ENCODE measurements around the gene SKIDA1.

GRCh38 chr10:21507150-21507549 is 18.3 kb downstream of the SKIDA1 start:
- TF ChIP-seq CTCF (conservative IDR thresholded peaks at IDR 0.05; ENCODE audit: low read length) (no peak), EZH2phosphoT487 (IDR thresholded peaks at IDR 0.05; ENCODE audit: borderline replicate concordance) (no peak)
